GM11168 (cell line): ENCODE results near the gene GADD45B.

Experiments used
- in situ Hi-C: fragments of 300-500 bp; cut with MboI; formaldehyde crosslinking; loops from one replicate; pipeline ENCODE4 v1.12.0; 2022; ENCODE audit warnings: low sequenced_read_pairs; ENCODE audit not compliant: unreplicated experiment

GADD45B gene

DNA sequence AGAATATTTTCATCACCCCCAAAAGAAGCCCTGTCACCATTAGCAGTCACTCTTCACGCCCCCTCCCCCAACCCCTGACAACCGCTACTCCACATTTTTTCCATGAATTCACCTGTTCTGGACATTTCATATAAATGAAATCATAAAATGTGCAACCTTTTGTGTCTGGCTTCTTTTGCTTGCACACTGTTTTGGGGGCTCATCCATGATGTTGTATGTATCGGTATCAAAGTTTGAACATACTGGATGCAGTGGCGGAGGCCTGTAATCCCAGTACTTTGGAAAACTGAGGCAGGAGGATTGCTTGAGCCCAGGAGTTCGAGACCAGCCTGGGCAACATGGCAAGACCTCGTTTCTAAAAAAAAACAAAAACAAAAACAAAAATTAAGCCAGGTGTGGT, 7.2 kb downstream of the GADD45B start:
- in situ Hi-C loops = no loop called here

DNA sequence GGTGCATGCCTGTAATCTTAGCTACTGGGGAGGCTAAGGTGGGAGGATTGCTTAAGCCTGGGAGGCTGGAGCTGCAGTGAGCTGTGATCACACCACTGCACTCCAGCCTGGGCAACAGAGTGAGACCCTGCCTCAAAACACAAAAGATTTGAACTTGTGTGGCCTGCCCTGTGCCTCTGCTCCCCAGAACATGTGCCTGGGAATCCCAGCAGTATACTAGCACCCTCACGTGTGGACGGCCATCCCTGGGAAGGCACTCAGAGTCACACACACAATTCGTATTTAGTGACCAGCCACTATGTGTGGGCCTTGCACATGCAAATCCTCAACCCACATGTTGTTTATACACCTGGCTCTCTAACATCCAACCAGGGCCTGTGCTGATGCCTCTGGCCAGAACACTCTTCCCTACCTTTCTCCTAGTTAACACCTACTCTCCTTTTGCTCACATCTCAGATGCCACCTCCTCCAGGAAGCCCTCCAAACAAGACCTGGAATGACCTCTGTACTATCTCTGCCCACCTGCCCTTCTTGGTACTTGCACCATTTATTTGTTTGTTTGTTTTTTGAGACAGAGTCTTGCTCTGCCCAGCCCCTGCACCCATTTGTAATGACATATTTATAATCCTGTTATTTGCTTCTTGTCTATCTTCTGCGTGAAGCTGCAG, 7.7 kb downstream of the GADD45B start:
- in situ Hi-C loops = no loop called here

DNA sequence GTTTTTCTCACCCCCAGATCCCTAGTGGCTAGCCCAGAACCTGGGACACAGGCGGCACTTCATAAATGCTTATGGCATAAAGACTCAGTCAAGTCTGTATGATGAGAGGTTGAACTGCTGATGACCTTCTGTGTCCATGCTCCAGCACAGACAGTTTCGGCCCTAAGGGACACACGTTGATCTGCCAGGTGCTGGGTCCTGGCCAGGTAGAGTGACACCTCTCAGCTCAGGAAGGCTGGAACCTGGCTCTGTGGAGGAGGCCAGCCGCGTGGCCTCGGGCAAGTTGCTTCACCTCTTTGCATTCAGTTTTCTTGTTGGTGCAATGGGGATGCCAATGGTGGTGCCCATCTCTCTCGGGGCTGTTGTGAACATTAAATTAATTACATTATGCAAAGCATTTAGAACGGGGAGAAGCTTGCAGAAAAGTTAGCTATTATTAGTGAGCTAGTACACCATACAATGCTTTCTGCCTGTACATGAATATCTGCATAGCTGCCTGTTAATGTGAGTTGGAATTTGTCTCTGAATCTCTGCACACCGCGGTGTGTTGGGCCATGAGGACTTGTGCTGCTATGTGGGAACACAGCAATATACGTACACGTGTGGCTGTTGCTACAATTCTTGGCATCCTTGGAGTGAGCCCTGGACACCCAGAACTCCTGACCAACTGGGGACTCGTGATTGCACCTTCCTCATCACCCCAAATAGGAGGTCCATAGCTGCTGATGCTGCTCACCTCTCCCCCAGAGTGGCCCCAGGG, 8.4 kb downstream of the GADD45B start:
- in situ Hi-C loops = no loop called here

DNA sequence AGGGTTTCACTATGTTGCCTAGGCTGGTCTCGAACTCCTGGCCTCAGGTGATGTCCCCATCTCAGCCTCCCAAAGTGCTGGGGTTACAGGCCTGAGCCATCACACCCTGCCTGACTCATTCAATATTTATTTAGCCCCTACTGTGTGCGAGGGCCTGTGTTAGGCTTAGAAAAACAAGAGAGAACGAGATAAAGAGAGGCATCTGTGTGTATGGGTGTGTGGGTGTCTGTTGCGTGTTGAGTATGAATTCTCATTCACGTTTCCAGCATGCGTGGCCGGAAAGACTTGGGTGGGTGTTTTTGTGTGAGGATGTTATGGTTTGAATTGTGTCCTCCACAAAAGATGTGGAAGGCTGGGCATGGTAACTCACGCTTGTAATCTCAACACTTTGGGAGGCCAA, 9.5 kb downstream of the GADD45B start:
- in situ Hi-C loops = no loop called here

DNA sequence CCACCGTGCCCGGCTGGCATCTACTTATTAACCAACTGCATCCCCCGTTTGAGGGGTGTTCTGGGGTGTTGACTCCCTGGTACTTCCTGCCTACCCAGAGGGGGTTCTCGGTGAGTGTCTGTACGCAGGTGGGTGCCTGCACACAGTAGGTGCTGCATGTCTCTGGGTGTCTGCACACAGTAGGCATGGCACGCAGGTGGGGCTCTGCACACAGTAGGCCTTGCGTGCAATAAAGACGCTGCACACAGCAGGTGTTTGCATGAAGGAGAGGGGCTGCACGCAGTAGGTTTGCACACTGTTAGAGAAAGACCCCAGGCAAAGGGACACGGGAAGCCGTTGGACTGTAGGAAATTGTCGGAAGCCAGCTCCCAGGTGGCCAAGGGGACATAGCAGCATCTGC, 11.2 kb downstream of the GADD45B start:
- in situ Hi-C loops = no loop called here

DNA sequence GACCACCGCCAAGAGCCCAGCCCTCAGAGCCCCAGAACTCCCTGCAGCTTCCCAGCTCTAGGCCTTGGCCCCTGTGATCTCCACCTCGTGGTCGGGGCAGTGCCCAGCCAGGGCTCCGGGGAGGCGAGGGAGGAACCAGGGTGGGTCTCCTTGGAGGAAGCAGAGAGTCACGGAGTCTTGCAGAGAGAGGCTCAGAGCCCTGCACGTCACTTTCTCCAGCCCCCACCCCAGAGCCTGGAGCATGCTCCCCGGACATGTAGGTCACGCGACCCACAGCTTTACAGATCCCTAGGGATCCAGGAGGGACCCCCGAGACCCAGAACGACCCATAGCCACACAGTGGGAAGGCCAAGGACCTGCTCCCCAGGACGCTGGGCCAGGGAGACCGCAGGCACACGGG, 11.9 kb downstream of the GADD45B start:
- in situ Hi-C loops = no loop called here

DNA sequence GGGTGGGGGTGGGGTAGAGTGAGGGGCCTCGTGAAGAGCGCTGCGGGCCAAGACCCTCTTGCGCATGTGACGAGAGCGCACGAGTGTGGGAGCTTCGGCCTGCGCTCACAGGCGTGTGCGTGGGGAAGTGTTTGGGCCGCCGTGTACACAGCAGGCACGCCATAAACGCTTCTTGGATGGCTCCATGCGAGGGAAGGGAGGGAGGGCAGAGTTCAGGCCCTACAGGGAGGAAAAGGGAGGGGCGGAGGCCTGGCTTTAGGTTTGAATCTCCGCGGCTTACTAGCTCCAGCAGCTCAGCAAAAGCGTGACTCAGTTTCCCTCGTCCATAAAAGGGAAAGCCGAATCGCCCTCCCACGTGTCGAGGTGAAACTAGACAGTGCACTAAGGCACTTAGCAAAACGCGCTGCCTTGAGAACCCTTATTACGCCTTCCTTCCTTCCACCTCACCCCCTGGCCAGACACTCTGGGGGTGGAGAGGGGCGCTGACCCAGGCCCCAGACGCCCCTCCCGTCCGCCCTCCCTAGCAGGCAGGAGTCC, 12.5 kb downstream of the GADD45B start:
- in situ Hi-C loops = no loop called here

DNA sequence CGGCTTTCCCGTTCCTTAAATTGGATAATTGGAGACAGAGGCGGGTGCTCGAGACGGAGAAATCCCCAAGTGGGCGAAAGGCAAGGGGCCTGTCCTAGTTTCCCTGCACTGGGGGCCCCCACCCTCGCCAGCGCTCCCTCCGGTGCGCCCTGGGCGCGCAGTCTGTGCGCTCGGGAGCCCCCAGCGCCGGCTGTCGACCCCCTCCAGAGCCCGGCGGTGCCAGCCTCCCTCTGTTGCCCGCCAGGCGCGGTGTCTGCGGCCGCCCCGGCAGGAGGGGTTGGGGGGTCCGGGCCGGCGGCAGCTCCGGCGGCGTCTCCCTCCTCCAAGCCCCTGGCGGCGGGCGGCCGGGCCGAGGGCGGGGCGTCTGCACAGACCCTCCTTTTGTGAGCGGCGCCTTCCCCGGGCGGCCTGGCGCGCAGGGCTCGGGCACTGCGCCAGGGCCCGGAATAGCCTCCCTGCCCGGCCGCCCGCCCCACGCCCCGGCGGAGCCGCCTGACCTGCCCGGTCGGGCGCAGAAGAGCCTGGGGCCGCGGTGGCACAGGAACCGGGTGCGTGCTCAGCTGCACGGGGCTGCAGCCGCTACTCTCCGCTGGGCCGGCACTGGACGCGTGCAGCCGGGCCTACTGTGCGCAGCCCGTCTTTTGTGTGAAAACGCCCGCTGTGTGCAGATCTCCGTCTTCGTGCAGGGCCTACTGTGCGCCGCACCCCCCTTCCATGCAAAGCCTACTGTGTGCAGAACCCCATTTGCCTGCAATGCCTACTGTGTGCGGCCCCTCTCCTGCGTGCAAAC, 13.2 kb downstream of the GADD45B start:
- in situ Hi-C loops = no loop called here

DNA sequence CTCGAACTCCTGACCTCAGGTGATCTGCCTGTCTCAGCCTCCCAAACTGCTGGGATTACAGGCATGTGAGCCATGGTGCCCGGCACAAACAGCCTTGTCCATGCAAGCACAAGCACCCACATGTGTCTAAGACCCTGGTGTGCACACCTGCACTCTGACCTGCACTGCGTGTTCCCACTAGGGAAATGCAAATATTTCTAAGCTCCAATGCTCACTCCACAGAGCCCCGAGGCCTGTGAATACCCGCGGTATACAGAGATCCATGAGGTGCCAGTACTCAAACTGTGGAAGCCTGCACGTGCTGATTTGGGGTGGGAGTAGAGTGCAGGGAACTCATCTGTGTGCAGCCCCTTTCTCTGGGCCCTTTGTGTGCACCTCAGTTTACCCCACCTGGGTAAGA, 14.7 kb downstream of the GADD45B start:
- in situ Hi-C loops = loop anchor here (10.0 kb wide), 1 partner anchor 54 kb away; no protein-coding TSS in a partner anchor

DNA sequence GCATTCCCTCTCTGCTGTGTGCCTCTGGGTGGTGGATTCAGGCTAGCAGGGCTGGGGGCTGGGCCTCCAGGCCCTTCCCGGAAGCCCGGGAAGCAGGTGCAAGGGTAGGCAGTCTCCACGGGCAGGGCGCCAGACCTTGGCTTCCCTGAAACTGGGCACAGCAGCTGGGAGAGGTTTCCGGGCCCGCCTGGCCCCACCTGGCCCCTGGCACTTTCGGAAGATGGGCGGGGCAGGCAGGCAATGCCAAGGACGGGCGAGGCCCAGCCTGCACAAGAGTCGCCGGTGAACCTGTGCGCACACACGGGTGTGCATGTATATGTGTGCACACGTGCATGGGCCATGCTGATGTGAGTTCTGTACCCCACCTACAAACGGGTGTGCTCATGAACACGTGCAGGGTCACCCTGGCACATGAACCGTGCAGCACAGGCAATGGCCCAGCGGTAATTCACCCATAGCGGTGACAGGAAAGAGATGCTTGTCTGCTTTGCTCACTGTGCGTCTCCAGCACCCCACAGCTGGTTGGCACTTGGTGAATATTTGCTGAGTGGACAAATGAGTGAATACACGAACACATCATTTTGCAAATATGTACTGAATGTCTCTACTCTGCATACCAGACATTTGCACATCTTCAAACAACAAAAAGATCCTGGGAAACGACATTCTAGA, 15.3 kb downstream of the GADD45B start:
- in situ Hi-C loops = loop anchor here (10.0 kb wide), 1 partner anchor 54 kb away; no protein-coding TSS in a partner anchor

DNA sequence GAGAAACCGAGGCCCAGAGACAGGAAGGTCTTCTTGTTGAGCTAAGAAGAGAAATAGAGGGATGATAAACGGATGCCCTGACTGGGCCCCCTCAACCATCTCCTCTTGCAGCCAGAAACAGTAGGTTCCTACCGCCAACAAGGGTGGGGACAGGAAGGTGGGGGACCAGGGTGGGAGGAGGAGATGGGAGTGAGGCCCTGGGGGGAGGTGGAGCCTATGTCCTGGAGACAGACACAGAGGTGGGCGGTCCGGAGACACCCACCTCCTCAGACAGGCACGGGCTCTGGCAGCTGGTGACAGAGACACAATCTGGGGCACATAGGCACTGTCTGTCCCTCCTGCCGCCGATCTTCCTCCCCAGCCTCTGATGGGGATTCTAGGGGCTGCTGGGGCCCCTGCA, 16.9 kb downstream of the GADD45B start:
- in situ Hi-C loops = loop anchor here (10.0 kb wide), 1 partner anchor 52 kb away; no protein-coding TSS in a partner anchor

DNA sequence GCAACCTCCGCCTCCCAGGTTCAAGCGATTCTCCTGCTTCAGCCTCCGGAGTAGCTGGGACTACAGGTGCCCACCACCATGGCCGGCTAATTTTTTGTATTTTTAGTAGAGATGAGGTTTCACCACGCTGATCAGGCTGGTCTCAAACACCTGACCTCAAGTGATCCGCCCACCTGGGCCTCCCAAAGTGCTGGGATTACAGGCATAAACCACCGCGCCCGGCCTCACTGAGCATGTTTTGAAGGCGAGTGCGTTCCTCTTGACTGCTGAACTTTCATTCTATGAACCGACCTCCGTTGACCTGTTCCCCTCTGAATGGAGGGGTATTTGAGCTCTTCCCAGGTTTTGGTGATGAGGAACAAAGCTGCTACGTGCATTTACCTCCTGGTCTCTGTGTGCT, 17.5 kb downstream of the GADD45B start:
- in situ Hi-C loops = loop anchor here (10.0 kb wide), 1 partner anchor 51 kb away; no protein-coding TSS in a partner anchor

DNA sequence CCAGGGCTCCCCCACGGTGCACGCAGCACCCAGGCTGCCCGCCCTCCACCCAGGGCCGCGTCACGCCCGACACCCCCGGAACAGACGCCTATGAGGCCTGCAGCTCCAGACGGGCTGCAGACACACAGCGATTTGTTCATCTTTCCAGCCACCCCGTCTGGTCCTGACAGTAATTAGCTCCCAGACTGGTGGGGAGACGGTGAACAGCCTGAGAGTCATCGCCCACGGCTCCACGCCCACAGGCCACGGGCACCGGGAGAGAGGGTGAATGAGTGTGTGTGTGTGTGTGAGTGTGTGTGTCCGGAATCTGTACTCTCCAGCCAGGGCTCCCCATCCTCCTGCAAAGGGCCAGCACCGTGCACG, 18.1 kb downstream of the GADD45B start:
- in situ Hi-C loops = loop anchor here (10.0 kb wide), 1 partner anchor 51 kb away; no protein-coding TSS in a partner anchor

DNA sequence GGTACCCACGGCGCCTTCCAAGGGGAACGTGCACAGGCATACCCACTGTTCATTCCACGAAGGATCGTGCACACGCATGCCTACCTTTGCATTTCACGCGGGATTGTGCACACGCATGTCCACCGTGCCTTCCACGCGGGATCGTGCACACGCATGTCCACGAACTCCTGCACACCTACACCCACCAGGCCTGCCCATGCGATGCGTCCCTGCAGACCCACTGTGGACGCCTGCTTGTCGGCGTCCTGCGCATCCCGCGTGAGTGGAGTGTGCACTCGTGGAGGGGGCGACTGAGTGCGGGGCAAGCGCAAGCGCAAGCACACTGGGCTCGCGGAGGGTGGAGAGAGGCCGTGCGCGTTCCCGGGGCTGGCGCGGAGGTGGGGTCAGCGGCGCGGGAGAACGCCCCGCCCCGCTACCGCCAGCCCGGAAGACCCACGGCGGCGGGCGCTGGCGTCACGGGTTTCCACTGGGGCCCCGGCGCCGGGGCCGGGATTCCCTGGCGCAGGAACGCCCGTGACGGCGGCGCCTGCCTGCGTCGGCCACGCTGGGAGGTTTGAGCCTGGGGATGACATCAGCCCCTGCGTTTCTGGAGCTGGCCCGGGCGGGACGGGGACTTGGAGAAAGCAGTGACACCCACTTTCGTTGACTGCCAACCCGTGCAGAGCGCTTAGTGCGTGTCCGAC, 18.7 kb downstream of the GADD45B start:
- in situ Hi-C loops = loop anchor here (10.0 kb wide), 1 partner anchor 50 kb away; no protein-coding TSS in a partner anchor

DNA sequence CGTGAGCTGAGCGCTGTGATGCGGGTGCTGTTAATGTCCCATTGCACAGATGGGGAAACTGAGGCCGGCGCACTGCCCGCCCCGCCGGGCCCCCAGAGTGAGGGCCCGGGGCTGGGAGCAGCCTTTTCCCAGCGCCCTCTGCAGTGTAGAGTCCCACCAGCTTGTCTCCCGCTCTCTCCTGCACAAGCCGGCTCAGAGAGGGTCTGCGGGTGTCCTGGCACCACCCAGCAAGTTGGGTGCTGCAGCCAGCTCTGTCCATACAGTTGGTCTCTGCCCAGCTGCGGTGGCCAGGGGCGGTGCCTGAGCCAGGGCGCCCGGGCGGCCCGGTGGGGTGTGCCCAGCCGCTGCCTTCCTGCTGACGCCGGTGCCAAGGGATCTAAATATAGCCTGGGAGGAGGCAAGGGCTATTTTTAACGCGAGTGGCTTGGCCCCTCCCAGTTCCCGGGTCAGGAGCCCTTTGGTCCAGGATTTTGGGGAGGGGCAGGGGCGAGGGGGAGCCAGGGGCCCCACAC, 19.3 kb downstream of the GADD45B start:
- in situ Hi-C loops = loop anchor here (10.0 kb wide), 1 partner anchor 50 kb away; no protein-coding TSS in a partner anchor

DNA sequence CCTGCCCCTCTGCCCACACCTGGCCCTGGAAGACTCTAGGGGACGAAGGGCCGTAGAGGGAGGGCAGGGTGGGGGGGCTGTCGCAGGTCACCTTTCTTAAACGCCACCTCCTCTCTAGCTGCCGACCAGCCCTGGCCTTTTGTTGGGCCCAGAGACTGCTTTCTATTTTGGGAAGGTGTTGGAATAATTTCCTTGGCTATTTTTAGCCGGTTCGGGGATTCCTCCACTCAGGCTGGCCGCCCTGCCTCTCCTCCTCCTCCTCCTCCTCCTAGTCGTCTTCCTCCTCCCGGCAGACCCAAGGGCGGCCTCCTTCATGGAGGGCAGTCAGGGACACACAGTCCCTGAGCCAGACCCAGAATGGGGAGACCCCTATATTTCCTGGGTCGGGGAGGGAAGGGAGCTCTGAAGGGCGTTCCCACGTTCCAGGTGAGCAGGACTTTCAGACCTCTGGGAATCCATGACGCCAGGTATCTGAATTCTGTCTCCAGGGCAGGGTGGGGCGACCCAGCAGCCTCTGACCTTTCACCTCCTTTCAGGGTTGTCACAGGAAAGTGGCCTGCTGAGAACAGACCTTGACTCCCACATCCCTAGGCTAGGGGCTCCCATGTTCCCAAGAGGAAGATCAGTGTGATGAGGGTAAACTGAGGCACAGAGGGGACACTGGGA, 19.9 kb downstream of the GADD45B start:
- in situ Hi-C loops = loop anchor here (10.0 kb wide), 1 partner anchor 49 kb away; no protein-coding TSS in a partner anchor

DNA sequence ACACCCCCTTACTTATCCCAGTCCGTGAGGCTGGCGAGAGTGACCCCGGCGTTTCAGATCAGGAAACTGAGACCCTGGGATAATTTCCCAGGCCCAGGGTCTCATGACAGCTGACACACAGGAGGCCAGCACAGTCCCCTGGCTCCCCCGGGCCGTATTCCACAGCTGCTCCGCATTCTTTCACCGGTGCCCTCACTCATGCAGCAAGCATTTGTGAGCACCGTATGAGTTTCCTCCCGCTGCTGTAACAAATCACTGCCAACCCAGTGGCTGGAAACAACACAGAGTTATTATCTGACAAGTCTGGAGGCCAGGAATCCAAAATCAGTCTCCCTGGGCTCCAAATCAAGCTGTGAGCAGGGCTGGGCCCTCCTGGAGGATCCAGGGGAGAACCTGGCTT, 21.3 kb downstream of the GADD45B start:
- in situ Hi-C loops = loop anchor here (10.0 kb wide), 1 partner anchor 48 kb away; no protein-coding TSS in a partner anchor

DNA sequence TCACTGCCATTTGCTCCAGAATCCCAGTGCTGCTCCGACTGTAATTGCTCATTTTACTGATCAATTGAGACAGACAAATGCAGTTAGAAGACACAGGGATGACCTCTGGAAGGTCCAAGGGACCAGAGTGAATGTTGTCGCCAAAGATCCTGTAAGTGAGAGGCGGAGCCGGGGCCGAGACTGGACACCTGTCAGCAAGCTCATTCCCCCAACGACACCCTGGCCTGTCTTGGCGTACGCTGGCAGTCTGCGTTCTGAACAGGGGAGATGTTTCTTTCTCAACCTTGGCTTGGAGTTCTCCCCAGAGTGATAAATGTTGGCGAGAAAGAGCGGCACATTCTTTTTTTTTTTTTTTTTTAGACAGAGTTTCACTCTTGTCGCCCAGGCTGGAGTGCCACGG, 24.2 kb downstream of the GADD45B start:
- in situ Hi-C loops = no loop called here
